ENCODE data around the gene ASPRV1.

DNA sequence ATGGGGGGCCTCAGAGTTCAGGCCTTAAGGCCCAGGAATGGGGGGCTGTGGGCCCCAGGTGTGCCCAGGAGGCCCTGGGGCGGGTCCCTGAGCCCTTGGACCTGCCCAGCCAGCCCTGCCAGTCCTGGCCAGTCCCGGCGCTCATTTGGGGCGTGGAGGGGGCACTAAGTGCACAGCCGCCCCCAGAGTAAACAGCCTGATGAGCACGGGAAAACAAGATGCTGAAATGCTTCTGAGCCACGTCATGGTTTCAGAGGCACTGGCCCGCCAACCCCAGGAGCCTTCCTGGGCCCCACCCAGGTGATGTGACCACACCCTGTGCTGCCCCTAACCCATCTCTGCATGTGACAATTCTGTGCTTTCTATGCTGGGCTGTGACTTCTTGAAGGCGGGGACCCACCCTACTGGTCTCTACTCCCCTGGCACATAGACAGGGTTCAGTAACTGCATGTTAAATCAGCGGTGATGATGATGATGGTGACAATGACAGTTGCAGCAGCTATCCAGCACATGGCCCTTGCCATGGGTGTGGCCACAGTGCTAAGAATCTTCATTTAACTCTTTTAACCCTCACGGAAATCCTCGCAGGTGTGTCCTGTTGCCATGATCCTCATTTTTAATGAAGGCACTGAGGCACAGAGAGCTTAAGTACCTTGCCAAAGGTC lies 28.1 kb upstream of the ASPRV1 start:
- TF ChIP-seq CTCF (IDR thresholded peaks at IDR 0.05) (no peak), POLR2A (IDR thresholded peaks at IDR 0.05) (no peak)

All from testis (tissue), 2 donors.